ENCODE results near the gene GGNBP2.

The GGNBP2 gene

DNA sequence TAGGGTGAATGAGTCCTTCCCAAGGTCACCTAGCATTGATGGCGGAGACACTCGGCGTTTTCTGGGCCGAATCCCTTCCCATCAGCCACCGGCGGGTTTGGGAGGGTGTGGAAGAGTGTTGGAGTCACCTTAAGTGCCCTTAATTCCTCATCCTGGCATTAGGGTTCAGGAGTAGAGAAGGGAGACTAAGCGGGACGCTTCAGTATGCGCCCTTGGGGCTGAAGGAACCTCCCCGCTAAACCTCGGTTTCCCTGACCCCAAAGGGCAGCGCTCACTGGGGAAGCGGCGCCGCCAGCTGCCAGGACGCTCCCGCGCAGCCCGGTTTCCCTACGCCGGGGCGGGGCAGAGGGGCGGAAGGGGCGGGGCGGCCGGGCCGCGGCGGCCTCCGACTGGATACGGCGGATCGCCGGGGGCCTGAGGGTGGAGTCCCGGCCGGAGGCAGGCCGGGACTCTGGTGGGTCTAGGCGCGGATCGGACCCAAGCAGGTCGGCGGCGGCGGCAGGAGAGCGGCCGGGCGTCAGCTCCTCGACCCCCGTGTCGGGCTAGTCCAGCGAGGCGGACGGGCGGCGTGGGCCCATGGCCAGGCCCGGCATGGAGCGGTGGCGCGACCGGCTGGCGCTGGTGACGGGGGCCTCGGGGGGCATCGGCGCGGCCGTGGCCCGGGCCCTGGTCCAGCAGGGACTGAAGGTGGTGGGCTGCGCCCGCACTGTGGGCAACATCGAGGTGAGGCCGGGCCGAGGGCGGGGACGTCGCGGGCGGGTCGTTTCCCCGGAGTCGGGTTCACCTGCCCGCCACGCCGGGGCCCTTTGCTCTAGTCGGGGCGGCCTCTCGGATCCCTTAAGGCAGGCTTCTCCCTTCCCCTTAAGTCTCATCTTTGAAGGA is 47.0 kb downstream of the GGNBP2 start, which contains the start of gene DHRS11:
Gene DHRS11, plus strand, starts transcription at position 446 of the 882 bp plus-strand sequence. Its CDS starts 131 bp downstream, at position 577.
- Mint-ChIP-seq H3K27ac (ENCODE audit: low read depth) (peak within 1 kb of the TSS; percentile 69), H3K4me3 (peak within 1 kb of the TSS; percentile 83), H3K36me3 (ENCODE audit: insufficient read depth) (peaks cover 31% of the 10 kb centered on the region), H3K27me3 (no peaks in the 10 kb centered on the region), H3K4me1 (peaks cover 18% of the 10 kb centered on the region), H3K9me3 (no peaks in the 10 kb centered on the region)
- ATAC-seq (replicated peaks; ENCODE audit: extremely low read depth, poor library complexity, severe bottlenecking) (peak; percentile 84), DNase-seq (ENCODE audit: low spot score in 2 of 2) (peak; percentile 34 to 40)

DNA sequence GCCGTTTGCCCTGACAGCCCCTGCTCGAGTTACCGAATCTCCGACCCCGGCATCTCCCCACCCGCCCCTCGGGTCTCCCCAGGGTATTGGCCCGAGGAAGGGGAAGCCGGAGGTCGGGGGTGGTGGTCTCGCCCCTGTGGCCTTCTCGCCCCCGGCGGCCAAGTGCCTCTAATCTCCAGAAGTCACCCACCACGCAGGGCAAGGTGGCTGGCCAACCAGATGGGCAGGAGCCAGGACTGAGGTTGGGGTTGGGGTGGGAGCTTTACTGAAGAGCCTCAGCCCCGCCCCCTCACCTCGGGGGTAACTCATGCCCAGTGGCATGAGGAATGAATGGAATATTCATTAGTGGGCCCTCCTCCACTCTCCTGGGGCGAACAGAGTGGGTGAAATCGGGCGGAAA is 47.6 kb downstream of the GGNBP2 start:
- Mint-ChIP-seq H3K4me3 (peak overlapping the region; percentile 83), H3K4me1 (peaks cover 18% of the 10 kb centered on the region), H3K27ac (ENCODE audit: low read depth) (no peak overlapping the region), H3K27me3 (no peaks in the 10 kb centered on the region), H3K9me3 (no peaks in the 10 kb centered on the region), H3K36me3 (ENCODE audit: insufficient read depth) (peaks cover 26% of the 10 kb centered on the region)
- DNase-seq (ENCODE audit: low spot score in 2 of 2) (no peak), ATAC-seq (replicated peaks; ENCODE audit: extremely low read depth, poor library complexity, severe bottlenecking) (no peak)

DNA sequence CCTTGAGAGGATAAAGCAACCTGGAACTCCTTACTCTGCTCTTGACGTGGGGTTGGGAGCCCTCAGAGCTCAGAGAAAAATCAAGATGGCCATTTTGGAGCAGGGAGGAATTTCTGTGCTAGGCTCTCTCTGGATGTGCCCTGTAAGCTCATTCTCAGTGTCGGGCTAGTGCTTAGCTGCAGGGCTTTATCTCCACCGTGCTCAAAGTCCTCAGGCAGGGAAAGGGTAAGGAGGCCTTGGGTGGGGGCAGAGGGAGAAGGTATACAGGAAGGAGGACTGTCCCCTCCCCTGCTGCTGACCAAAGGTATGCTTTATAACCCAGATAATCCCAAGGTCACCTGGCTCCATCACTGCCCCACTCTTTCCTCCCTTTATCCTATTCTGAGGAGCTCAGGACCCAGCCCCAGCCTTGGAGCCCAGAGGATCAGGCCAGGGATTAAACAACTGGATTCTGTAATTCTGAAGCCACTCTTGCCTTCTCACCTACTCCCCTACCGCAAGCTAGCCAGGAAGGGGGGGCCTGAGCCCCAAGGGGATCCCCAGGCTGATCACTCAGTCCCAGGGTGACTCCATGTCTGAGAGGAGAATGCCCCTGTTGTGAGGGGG is 48.1 kb downstream of the GGNBP2 start:
- H3K4me3 Mint-ChIP-seq, result peak overlapping the region; percentile 83

DNA sequence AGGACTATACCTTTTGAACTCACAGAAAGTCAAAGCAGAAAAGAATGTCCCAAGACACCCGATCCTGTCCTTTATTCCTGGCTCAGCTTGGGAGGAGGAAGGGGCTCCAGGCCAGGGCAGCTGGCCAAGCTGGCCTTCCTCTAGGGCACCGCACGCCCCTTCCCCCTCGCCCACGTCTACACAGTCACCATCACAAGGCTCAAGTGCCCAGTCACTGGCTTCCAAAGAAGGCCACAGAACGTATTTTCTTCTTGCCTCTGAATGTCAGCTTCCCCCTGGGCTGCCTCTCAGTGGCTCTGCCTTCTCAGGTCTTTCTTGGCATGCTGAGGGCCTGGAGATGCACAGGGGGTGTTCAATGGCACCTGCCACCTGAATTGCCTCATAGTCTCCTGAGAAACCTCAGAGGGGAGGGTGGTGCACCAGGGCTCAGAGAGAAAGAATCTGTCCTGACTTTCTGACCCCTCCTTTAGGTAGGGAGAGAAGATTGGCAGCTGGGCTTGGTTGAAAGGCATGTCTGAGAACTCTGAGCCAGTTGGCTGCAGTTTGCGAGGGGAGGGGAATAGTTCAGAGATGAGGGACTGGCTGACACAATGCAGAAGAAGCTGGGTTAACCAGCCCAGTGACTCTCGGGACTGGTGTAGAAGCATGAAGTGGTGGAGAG is 49.1 kb downstream of the GGNBP2 start:
- Mint-ChIP-seq H3K27ac (ENCODE audit: low read depth) (no peak overlapping the region), H3K4me1 (peaks cover 18% of the 10 kb centered on the region), H3K9me3 (no peaks in the 10 kb centered on the region), H3K27me3 (no peaks in the 10 kb centered on the region), H3K36me3 (ENCODE audit: insufficient read depth) (peaks cover 12% of the 10 kb centered on the region), H3K4me3 (no peak overlapping the region)
- no peak for ATAC-seq (replicated peaks; ENCODE audit: extremely low read depth, poor library complexity, severe bottlenecking)
- no peak for DNase-seq (ENCODE audit: low spot score in 2 of 2)

More for the DNA sequence above, 48.1 kb downstream of the GGNBP2 start:
- ATAC-seq (replicated peaks; ENCODE audit: extremely low read depth, poor library complexity, severe bottlenecking) (no peak), DNase-seq (ENCODE audit: low spot score in 2 of 2) (no peak)
- Mint-ChIP-seq H3K36me3 (ENCODE audit: insufficient read depth) (peaks cover 21% of the 10 kb centered on the region), H3K4me1 (peaks cover 18% of the 10 kb centered on the region), H3K9me3 (no peaks in the 10 kb centered on the region), H3K27me3 (no peaks in the 10 kb centered on the region), H3K27ac (ENCODE audit: low read depth) (no peak overlapping the region)

DNA sequence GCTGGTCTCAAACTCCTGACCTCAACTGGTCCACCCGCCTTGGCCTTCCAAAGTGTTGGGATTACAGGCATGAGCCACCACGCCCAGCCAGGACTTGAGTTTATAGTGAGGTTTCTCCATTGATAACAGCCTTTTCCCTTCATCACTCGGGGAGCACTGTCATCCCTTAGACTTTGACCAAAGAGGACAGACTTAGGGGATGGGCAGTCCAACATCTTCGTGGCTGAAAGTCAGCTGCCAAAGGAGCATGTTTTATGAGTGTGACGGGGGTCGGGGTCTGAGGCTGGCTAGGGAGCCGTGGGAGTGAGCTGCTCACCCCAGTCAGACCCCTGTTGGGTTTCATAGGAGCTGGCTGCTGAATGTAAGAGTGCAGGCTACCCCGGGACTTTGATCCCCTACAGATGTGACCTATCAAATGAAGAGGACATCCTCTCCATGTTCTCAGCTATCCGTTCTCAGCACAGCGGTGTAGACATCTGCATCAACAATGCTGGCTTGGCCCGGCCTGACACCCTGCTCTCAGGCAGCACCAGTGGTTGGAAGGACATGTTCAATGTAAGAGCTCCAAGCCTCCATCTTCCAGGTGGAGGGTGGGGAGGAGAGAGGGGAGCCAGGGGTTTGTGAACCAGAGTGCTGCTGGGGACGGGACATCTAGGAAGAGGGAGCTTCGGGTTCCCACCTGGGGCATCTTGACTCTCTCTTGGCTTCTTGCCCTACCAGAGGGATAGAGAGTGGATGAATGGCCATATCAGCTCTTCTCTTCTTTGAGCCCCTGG is 50.1 kb downstream of the GGNBP2 start:
- no peak overlapping the region for H3K4me3 Mint-ChIP-seq
- H3K27me3 Mint-ChIP-seq, result no peaks in the 10 kb centered on the region
- ATAC-seq (replicated peaks; ENCODE audit: extremely low read depth, poor library complexity, severe bottlenecking) (no peak), DNase-seq (ENCODE audit: low spot score in 2 of 2) (no peak)
- H3K36me3 Mint-ChIP-seq (ENCODE audit: insufficient read depth), result peaks cover 4% of the 10 kb centered on the region
- no peak overlapping the region for H3K27ac Mint-ChIP-seq (ENCODE audit: low read depth)
- peaks cover 18% of the 10 kb centered on the region for H3K4me1 Mint-ChIP-seq
- H3K9me3 Mint-ChIP-seq, result no peaks in the 10 kb centered on the region

DNA sequence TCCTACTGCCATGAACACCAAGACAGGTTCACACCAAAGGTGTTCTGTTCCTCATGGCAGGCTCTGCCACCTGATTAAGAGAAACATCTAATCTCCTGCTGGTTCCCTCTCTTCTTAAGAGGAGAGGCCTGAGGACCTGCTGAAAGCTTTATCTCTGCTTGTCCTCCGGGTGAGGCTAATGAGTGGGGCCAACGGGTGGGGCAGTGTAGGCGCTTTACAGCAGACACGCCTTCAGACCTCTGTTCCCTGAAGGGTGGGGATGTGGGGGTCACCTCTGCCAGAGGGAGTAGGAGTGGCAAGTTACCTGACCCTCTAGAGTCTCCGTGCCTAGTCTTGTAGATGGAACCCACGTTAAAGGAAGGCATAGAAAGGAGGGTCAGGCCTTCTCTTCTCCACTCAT is 52.5 kb downstream of the GGNBP2 start:
- no peak for ATAC-seq (replicated peaks; ENCODE audit: extremely low read depth, poor library complexity, severe bottlenecking)
- Mint-ChIP-seq H3K4me3 (no peak overlapping the region), H3K4me1 (peaks cover 23% of the 10 kb centered on the region), H3K27me3 (no peaks in the 10 kb centered on the region), H3K27ac (ENCODE audit: low read depth) (peak overlapping the region; percentile 42), H3K36me3 (ENCODE audit: insufficient read depth) (peaks cover 8% of the 10 kb centered on the region), H3K9me3 (no peaks in the 10 kb centered on the region)
- DNase-seq (ENCODE audit: low spot score in 2 of 2), result no peak

DNA sequence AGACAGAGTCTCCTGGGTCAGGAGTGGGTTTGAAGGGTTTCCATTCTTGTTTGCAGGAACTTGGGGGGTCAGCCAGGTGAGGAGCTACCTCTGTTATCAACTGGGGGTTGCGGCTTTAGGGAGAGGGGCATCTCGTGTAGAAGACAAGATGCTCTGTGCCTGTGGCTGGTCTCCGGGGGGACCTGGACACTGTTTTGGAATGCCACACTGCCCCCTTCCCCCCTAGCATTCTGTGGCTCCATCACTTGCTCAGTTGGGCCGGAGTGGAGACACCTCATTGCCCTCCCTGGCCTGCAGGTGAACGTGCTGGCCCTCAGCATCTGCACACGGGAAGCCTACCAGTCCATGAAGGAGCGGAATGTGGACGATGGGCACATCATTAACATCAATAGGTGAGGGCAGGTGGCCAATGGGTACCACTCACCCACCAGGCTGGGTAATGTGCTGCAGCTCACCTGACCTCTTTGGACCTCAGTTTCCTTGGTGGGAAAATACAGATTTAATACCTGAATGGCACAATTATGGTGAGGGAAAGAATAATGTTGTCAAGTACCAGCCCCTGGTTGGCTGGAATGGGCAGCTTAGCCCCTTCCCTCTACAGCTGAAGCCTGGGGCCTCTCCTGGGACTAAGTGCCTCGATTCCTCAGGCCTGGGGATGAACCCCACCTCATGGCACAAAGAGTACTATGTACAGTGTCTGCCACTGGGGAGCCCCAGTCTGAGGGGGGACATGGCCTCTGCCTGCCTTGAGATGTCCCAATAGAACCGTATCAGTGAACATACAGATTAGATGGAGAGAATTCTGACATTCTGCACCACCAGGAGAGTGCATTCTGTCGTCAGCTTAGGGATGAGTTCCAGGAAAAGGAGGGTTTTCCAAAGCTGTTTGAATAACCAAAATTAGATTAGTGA is 53.4 kb downstream of the GGNBP2 start:
- Mint-ChIP-seq H3K27ac (ENCODE audit: low read depth) (peak overlapping the region; percentile 42), H3K27me3 (no peaks in the 10 kb centered on the region), H3K36me3 (ENCODE audit: insufficient read depth) (peaks cover 8% of the 10 kb centered on the region), H3K9me3 (no peaks in the 10 kb centered on the region), H3K4me1 (peaks cover 23% of the 10 kb centered on the region), H3K4me3 (no peak overlapping the region)
- DNase-seq (ENCODE audit: low spot score in 2 of 2) (no peak), ATAC-seq (replicated peaks; ENCODE audit: extremely low read depth, poor library complexity, severe bottlenecking) (no peak)

DNA sequence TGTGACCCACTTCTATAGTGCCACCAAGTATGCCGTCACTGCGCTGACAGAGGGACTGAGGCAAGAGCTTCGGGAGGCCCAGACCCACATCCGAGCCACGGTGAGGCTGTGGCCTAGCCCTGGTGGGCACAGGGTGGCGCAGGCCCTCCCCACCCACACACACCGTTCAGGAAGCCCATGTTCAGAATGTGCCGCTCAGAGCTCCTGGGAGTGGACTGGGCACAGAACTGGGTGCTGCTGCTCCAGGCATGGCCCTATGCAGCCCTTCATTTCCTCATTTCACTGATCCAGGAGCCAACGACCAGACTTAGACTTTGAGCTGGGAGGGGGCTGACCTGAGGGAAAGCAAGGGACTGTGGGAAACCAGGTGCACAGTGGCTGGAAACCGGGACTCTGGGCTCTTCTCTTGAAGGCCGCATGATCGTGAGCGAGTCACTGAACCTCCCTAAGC is 54.3 kb downstream of the GGNBP2 start:
- peaks cover 8% of the 10 kb centered on the region for H3K36me3 Mint-ChIP-seq (ENCODE audit: insufficient read depth)
- no peaks in the 10 kb centered on the region for H3K27me3 Mint-ChIP-seq
- H3K27ac Mint-ChIP-seq (ENCODE audit: low read depth), result no peak overlapping the region
- DNase-seq (ENCODE audit: low spot score in 2 of 2), result no peak
- peaks cover 23% of the 10 kb centered on the region for H3K4me1 Mint-ChIP-seq
- H3K4me3 Mint-ChIP-seq, result no peak overlapping the region
- ATAC-seq (replicated peaks; ENCODE audit: extremely low read depth, poor library complexity, severe bottlenecking), result no peak
- H3K9me3 Mint-ChIP-seq, result no peaks in the 10 kb centered on the region

DNA sequence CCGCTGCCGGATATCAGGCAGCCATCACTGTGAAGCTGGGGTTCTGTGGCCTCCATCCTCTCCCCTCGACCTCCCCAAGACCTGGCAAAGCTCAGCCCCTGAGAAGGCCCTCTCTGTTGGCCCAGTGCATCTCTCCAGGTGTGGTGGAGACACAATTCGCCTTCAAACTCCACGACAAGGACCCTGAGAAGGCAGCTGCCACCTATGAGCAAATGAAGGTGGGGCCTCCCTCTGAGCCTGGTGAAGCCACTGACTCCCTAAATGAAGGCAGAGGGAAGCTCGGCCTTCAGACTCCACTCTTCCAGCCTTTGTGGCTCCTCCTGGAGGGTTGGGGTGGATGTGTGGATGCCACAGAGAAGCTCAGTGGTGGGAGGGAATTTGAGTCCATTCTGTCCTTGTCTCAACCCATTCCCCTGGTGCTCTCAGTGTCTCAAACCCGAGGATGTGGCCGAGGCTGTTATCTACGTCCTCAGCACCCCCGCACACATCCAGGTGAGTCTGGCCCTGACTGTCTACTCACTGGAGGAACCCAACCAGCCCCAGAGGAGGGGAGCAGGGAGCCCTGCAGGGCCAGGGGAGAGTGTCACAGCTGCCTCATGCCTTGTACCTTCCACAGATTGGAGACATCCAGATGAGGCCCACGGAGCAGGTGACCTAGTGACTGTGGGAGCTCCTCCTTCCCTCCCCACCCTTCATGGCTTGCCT is 55.0 kb downstream of the GGNBP2 start:
- Mint-ChIP-seq H3K9me3 (no peaks in the 10 kb centered on the region), H3K27ac (ENCODE audit: low read depth) (no peak overlapping the region), H3K4me3 (no peak overlapping the region), H3K36me3 (ENCODE audit: insufficient read depth) (peaks cover 9% of the 10 kb centered on the region), H3K27me3 (no peaks in the 10 kb centered on the region), H3K4me1 (peaks cover 29% of the 10 kb centered on the region)
- DNase-seq (ENCODE audit: low spot score in 2 of 2) (no peak), ATAC-seq (replicated peaks; ENCODE audit: extremely low read depth, poor library complexity, severe bottlenecking) (no peak)

DNA sequence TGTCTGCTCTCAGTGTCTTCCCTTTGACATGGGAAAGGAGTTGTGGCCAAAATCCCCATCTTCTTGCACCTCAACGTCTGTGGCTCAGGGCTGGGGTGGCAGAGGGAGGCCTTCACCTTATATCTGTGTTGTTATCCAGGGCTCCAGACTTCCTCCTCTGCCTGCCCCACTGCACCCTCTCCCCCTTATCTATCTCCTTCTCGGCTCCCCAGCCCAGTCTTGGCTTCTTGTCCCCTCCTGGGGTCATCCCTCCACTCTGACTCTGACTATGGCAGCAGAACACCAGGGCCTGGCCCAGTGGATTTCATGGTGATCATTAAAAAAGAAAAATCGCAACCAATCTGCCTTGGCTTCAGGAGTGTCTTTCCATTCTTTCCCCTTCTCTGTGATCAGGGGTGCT is 55.7 kb downstream of the GGNBP2 start:
- H3K36me3 Mint-ChIP-seq (ENCODE audit: insufficient read depth), result peaks cover 9% of the 10 kb centered on the region
- H3K4me3 Mint-ChIP-seq, result peak overlapping the region; percentile 88
- peaks cover 34% of the 10 kb centered on the region for H3K4me1 Mint-ChIP-seq
- DNase-seq (ENCODE audit: low spot score in 2 of 2) (no peak), ATAC-seq (replicated peaks; ENCODE audit: extremely low read depth, poor library complexity, severe bottlenecking) (no peak)
- H3K27me3 Mint-ChIP-seq, result no peaks in the 10 kb centered on the region
- peak overlapping the region; percentile 84 for H3K27ac Mint-ChIP-seq (ENCODE audit: low read depth)
- no peaks in the 10 kb centered on the region for H3K9me3 Mint-ChIP-seq

DNA sequence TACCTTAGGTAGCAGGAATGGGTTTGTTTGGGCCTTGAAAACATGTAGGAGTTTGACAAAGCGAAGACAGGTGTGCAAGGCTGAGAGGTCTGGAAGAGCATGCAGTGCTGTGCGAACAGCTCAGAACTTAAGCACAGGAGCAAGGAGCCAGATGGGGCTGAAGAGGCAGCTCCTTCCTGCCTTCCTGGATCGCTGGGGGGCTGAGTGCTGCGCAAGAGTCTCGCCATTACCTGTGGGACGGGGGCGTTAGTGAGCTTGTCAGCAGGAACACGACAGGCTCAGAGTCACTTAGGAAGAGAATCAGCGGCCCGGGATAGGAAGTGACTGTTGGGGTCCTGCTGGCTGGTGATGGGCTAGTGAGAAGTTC is 56.2 kb downstream of the GGNBP2 start:
- no peak for ATAC-seq (replicated peaks; ENCODE audit: extremely low read depth, poor library complexity, severe bottlenecking)
- Mint-ChIP-seq H3K9me3 (no peaks in the 10 kb centered on the region), H3K36me3 (ENCODE audit: insufficient read depth) (peaks cover 11% of the 10 kb centered on the region), H3K27ac (ENCODE audit: low read depth) (peak overlapping the region; percentile 84), H3K4me1 (peaks cover 38% of the 10 kb centered on the region), H3K27me3 (no peaks in the 10 kb centered on the region), H3K4me3 (peak overlapping the region; percentile 88)
- no peak for DNase-seq (ENCODE audit: low spot score in 2 of 2)
